HFFc6 (cell line): Measurements from ENCODE around the gene GOLM1. TPM values are rescaled to one million over a fixed set of nuclear protein-coding genes. Genes with fewer than 3 reads are reported as not detected.
"Not testable (repeated sequence)": the region's sequence is repeated elsewhere in the genome, so short reads cannot be mapped to it uniquely, and the experiment has no call there.

Source experiments
- DNase-seq: peaks from one replicate; pipeline ENCODE4 v3.0.0-alpha.2; 2018
- H3K27ac Mint-ChIP-seq: 2 replicates; pipeline ENCODE4 v1.8.0; 2020; ENCODE audit warnings: mild to moderate bottlenecking, mixed read lengths
- H3K27me3 Mint-ChIP-seq: 2 replicates; pipeline ENCODE4 v1.8.0; 2021; ENCODE audit warnings: mild to moderate bottlenecking, moderate library complexity, mixed read lengths; ENCODE audit not compliant: insufficient read depth
- H3K36me3 Mint-ChIP-seq: 2 replicates; pipeline ENCODE4 v1.8.0; 2021; ENCODE audit warnings: low read depth, mixed read lengths
- H3K4me1 Mint-ChIP-seq: 2 replicates; pipeline ENCODE4 v1.8.0; 2020; ENCODE audit warnings: low read depth, mixed read lengths
- H3K4me3 Mint-ChIP-seq: 2 replicates; pipeline ENCODE4 v1.8.0; 2020; ENCODE audit warnings: mild to moderate bottlenecking, moderate library complexity, mixed read lengths
- H3K9me3 Mint-ChIP-seq: 2 replicates; pipeline ENCODE4 v1.8.0; 2020; ENCODE audit warnings: mild to moderate bottlenecking, mixed read lengths
- total RNA-seq, 6 experiments: library from RNA; stranded (reverse); fragmentation: NEBNext Ultra II Directional; extraction: Animal tissue kit (Norgen Biotek cat#: 25700); gene quantifications; 2 replicates in 1 of 6; 3 replicates in 5 of 6; pipeline ENCODE4 v1.2.3, GENCODE V29; 2021
- TF ChIP-seq, protein P1 (sequence below): fragments of 200-600 bp; sonication (generic); IDR thresholded peaks from 2 replicates; pipeline ENCODE4 v1.5.0; 2021; ENCODE audit warnings: antibody characterized with exemption, mild to moderate bottlenecking

GOLM1 gene
- total RNA-seq, 6 experiments from 2014 or later, result 24.0 to 36.6 (median 25.0) TPM

DNA sequence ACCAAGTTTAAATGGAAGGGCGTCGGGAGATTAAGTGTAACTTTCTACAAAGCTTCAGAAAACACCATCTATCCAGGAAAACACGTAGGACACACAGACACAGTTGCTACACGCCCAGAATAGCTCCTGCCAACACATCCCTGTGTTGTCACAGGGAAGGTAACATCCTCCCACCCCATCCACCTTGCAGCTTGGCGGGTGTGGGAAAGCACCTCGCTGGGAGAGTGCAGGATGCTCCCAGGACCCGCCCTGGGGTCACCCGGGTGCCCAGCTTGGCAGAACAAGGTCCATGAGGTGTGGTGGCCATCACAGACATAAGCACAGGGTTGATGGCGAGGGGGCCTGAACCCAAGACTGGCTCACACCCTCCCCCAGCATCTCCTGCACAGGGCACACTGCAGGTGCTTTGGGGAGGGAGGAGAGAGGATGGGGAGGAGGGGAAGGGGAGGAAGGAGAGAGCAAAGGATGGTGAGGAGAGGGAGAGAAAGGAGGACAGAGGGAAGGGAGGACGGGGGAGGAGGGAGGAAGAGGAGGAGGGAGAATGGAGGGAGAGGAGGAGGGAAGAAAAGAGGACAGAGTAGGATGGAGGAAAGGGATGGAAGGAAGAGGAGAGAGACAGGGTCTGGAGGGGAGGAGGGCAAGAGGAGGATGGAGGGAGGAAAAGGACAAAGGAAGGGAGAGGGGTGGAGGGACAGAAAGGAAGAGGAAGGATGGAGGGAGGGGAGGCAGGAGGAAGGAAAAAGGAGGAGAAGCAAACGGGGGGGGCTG, 37.2 kb downstream of the GOLM1 start:
- H3K4me3 Mint-ChIP-seq, result no peak overlapping the region
- H3K27ac Mint-ChIP-seq, result no peak overlapping the region
- H3K9me3 Mint-ChIP-seq, result no peaks in the 10 kb centered on the region
- no peaks in the 10 kb centered on the region for H3K27me3 Mint-ChIP-seq
- DNase-seq, result no peak
- TF ChIP-seq, protein P1, sequence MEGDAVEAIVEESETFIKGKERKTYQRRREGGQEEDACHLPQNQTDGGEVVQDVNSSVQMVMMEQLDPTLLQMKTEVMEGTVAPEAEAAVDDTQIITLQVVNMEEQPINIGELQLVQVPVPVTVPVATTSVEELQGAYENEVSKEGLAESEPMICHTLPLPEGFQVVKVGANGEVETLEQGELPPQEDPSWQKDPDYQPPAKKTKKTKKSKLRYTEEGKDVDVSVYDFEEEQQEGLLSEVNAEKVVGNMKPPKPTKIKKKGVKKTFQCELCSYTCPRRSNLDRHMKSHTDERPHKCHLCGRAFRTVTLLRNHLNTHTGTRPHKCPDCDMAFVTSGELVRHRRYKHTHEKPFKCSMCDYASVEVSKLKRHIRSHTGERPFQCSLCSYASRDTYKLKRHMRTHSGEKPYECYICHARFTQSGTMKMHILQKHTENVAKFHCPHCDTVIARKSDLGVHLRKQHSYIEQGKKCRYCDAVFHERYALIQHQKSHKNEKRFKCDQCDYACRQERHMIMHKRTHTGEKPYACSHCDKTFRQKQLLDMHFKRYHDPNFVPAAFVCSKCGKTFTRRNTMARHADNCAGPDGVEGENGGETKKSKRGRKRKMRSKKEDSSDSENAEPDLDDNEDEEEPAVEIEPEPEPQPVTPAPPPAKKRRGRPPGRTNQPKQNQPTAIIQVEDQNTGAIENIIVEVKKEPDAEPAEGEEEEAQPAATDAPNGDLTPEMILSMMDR, result no peak
- H3K4me1 Mint-ChIP-seq, result no peaks in the 10 kb centered on the region
- no peaks in the 10 kb centered on the region for H3K36me3 Mint-ChIP-seq

- no peaks in the 10 kb centered on the region for H3K36me3 Mint-ChIP-seq
- H3K4me3 Mint-ChIP-seq, result no peak overlapping the region
- H3K27me3 Mint-ChIP-seq, result no peaks in the 10 kb centered on the region; the same call in 1 of the 2 replicates
- no peaks in the 10 kb centered on the region for H3K9me3 Mint-ChIP-seq
- H3K27ac Mint-ChIP-seq, result no peak overlapping the region
- TF ChIP-seq, protein P1, result no peak
- no peak for DNase-seq
- peaks cover 6% of the 10 kb centered on the region; the same call in 1 of the 2 replicates for H3K4me1 Mint-ChIP-seq
Measured at GRCh38 chr9:86057491-86057890, 41.9 kb downstream of the GOLM1 start.

DNA sequence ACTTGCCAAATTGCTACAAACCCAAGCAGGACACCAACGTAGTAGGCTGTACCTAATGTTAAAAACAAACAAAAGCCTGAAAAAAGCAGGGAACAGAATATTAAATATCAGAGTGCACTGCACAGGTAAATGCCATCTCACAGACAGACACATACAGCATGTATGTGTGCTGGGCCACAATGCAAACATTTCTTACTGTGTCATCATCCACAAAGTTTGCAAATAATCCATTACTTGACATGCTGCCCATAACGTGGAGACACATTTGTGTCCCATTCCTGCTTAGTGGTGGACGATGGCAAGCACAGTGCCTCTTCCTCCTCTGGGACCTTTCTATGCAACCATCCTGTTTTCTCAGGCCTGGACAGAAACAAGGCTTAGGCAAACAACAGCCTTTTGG, 44.7 kb downstream of the GOLM1 start:
- Mint-ChIP-seq H3K36me3 (no peaks in the 10 kb centered on the region), H3K27ac (no peak overlapping the region), H3K27me3 (no peaks in the 10 kb centered on the region; the same call in 1 of the 2 replicates), H3K9me3 (no peaks in the 10 kb centered on the region), H3K4me1 (peaks cover 6% of the 10 kb centered on the region; the same call in 1 of the 2 replicates), H3K4me3 (no peak overlapping the region)
- DNase-seq, result no peak
- TF ChIP-seq, protein P1, result no peak

- H3K9me3 Mint-ChIP-seq, result no peaks in the 10 kb centered on the region
- no peaks in the 10 kb centered on the region for H3K36me3 Mint-ChIP-seq
- TF ChIP-seq, protein P1, result no peak
- no peak overlapping the region for H3K4me3 Mint-ChIP-seq
- peaks cover 6% of the 10 kb centered on the region; the same call in 1 of the 2 replicates for H3K4me1 Mint-ChIP-seq
- H3K27me3 Mint-ChIP-seq, result no peaks in the 10 kb centered on the region; the same call in 1 of the 2 replicates
- DNase-seq, result no peak
- H3K27ac Mint-ChIP-seq, result no peak overlapping the region
Measured at GRCh38 chr9:86052556-86053468, 46.5 kb downstream of the GOLM1 start.

DNA sequence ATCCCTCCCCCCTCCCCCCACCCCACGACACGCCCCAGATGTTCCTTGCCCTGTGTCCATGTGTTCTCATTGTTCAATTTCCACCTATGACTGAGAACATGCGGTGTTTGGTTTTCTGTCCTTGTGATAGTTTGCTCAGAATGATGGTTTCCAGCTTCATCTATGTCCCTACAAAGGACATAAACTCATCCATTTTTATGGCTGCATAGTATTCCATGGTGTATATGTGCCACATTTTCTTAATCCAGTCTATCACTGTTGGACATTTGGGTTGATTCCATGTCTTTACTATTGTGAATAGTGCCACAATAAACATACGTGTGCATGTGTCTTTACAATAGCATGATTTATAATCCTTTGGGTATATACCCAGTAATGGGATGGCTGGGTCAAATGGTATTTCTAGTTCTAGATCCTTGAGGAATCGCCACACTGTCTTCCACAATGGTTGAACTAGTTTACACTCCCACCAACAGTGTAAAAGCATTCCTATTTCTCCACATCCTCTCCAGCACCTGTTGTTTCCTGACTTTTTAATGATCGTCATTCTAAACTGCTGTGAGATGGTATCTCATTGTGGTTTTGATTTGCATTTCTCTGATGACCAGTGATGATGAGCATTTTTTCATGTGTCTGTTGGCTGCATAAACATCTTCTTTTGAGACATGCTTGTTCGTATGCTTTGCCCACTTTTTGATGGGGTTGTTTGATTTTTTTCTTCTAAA, 51.2 kb downstream of the GOLM1 start:
- not testable (repeated sequence) for DNase-seq, H3K4me1 Mint-ChIP-seq, H3K27me3 Mint-ChIP-seq, H3K27ac Mint-ChIP-seq, H3K4me3 Mint-ChIP-seq, H3K9me3 Mint-ChIP-seq, H3K36me3 Mint-ChIP-seq
